H1 (cell line): ENCODE measurements around the gene CACNG3. TPM values are rescaled to one million over a fixed set of nuclear protein-coding genes. Genes with fewer than 3 reads are reported as not detected.

Source experiments
- CTCF ChIA-PET: fragments of 300-600 bp; sonication (Branson Sonifier 250); formaldehyde crosslinking; loops from one replicate; lab custom pipeline; 2021; ENCODE audit not compliant: partially characterized antibody; lab: Charles Lee
- POLR2A ChIA-PET: fragments of 300-600 bp; sonication (Branson Sonifier 250); formaldehyde crosslinking; loops from one replicate; lab custom pipeline; 2021; ENCODE audit warnings: inconsistent platforms; ENCODE audit not compliant: partially characterized antibody; lab: Charles Lee
- DNase-seq, 2 experiments: peaks; one replicate each; pipeline versions ENCODE4 v3.0.0 to v3.0.0-alpha.2; 2010 to 2022; ENCODE audit warnings: low spot score in 2 of 2, low read depth in 1 of 2, mixed read lengths in 1 of 2
- FAIRE-seq: peaks from 2 replicates; lab custom pipeline; 2011; peaks lifted over from hg19 to GRCh38; lab: Jason Lieb, UNC
- H2AFZ ChIP-seq: 2 replicates; pipeline ENCODE4 v1.8.1; 2012; ENCODE audit warnings: low read length, inconsistent platforms
- H2AK5ac ChIP-seq: 2 replicates; pipeline ENCODE4 v1.6.1; 2013; ENCODE audit warnings: low read depth, low read length
- H2BK120ac ChIP-seq: replicated peaks from 2 replicates; pipeline ENCODE3; 2013; ENCODE audit warnings: low read depth, low read length, inconsistent platforms
- H2BK12ac ChIP-seq: 2 replicates; pipeline ENCODE4 v1.6.1; 2013; ENCODE audit warnings: low read depth, low read length
- H2BK15ac ChIP-seq: 2 replicates; pipeline ENCODE4 v1.6.1; 2013; ENCODE audit warnings: low read length
- H2BK20ac ChIP-seq: 2 replicates; pipeline ENCODE4 v1.6.1; 2013; ENCODE audit warnings: low read length
- H2BK5ac ChIP-seq: 2 replicates; pipeline ENCODE4 v1.6.1; 2013; ENCODE audit warnings: low read depth, low read length
- H3K14ac ChIP-seq: 2 replicates; pipeline ENCODE4 v1.6.1; 2013; ENCODE audit warnings: inconsistent platforms; ENCODE audit not compliant: insufficient read length
- H3K18ac ChIP-seq: 2 replicates; pipeline ENCODE4 v1.6.1; 2013; ENCODE audit warnings: low read length; ENCODE audit errors: extremely low read depth
- H3K23ac ChIP-seq: 2 replicates; pipeline ENCODE4 v1.6.1; 2013; ENCODE audit warnings: inconsistent platforms; ENCODE audit not compliant: insufficient read length
- H3K23me2 ChIP-seq: 2 replicates; pipeline ENCODE4 v1.6.1; 2013; ENCODE audit warnings: low read depth, low read length
- H3K27ac ChIP-seq: 2 replicates; pipeline ENCODE4 v1.6.1; 2011; ENCODE audit warnings: low read depth, low read length, inconsistent platforms
- H3K27me3 ChIP-seq, 4 experiments: replicated peaks in 1 of 4; 1 replicate in 1 of 4; 2 replicates in 3 of 4; pipeline versions ENCODE4 v1.6.1 to v1.8.1; 2011 to 2013; ENCODE audit warnings: low read length in 3 of 4, mild to moderate bottlenecking in 3 of 4, inconsistent platforms in 2 of 4, mixed read lengths in 2 of 4, moderate library complexity in 1 of 4; ENCODE audit not compliant: control insufficient read depth in 3 of 4, insufficient read depth in 3 of 4; ENCODE audit errors: extremely low read depth in 1 of 4
- H3K36me3 ChIP-seq, 4 experiments: 2 replicates each; pipeline versions ENCODE4 v1.6.1 to v1.8.1; 2011 to 2013; ENCODE audit warnings: mild to moderate bottlenecking in 4 of 4, low read length in 3 of 4, moderate library complexity in 2 of 4, control low read depth in 1 of 4, inconsistent platforms in 1 of 4; ENCODE audit not compliant: insufficient read depth in 4 of 4, control insufficient read depth in 2 of 4
- H3K4ac ChIP-seq: replicated peaks from 2 replicates; pipeline ENCODE3; 2013; ENCODE audit warnings: low read length, low read depth, mixed read lengths, inconsistent platforms; ENCODE audit not compliant: insufficient read length
- H3K4me1 ChIP-seq, 4 experiments: replicated peaks in 1 of 4; 1 replicate in 1 of 4; 2 replicates in 3 of 4; pipeline versions ENCODE4 v1.6.1 to v1.8.1; 2011 to 2013; ENCODE audit warnings: low read length in 3 of 4, inconsistent platforms in 2 of 4, mixed read lengths in 1 of 4; ENCODE audit not compliant: insufficient read depth in 4 of 4, control insufficient read depth in 3 of 4
- H3K4me2 ChIP-seq, 2 experiments: 2 replicates each; pipeline versions ENCODE4 v1.6.1 to v1.8.1; 2011 to 2013; ENCODE audit warnings: low read depth in 2 of 2, low read length in 2 of 2, control low read depth in 1 of 2, inconsistent platforms in 1 of 2, mild to moderate bottlenecking in 1 of 2; ENCODE audit not compliant: insufficient read depth in 1 of 2
- H3K4me3 ChIP-seq, 4 experiments: fragments of 200-600, 300-600 bp in 1 of 4; sonication (generic), shearing (Covaris generic), sonication (Bioruptor Twin) in 1 of 4; 2 replicates each; pipeline versions ENCODE4 v1.5.1 to v1.8.1; 2011 to 2016; ENCODE audit warnings: low read length in 4 of 4, low read depth in 3 of 4, control low read depth in 2 of 4, inconsistent platforms in 2 of 4, mild to moderate bottlenecking in 2 of 4, mixed read lengths in 1 of 4, moderate library complexity in 1 of 4; ENCODE audit not compliant: insufficient read depth in 2 of 4; ENCODE audit errors: extremely low read depth in 1 of 4
- H3K56ac ChIP-seq: replicated peaks from 2 replicates; pipeline ENCODE3; 2013; ENCODE audit warnings: low read depth, mild to moderate bottlenecking, mixed read lengths, low read length, inconsistent platforms; ENCODE audit not compliant: insufficient read length
- H3K79me1 ChIP-seq: 2 replicates; pipeline ENCODE4 v1.6.1; 2013; ENCODE audit warnings: low read depth, low read length, control low read depth
- H3K79me2 ChIP-seq, 2 experiments: 2 replicates each; pipeline versions ENCODE4 v1.6.1 to v1.8.1; 2012 to 2013; ENCODE audit warnings: low read length in 2 of 2, mild to moderate bottlenecking in 2 of 2, inconsistent platforms in 1 of 2; ENCODE audit not compliant: insufficient read depth in 2 of 2, control insufficient read depth in 1 of 2
- H3K9ac ChIP-seq, 4 experiments: replicated peaks in 1 of 4; 1 replicate in 1 of 4; 2 replicates in 3 of 4; pipeline versions ENCODE4 v1.6.1 to v1.8.1; 2011 to 2013; ENCODE audit warnings: low read depth in 3 of 4, low read length in 3 of 4, control low read depth in 2 of 4, mild to moderate bottlenecking in 2 of 4, moderate library complexity in 2 of 4, inconsistent platforms in 1 of 4; ENCODE audit errors: extremely low read depth in 1 of 4
- H3K9me3 ChIP-seq, 2 experiments: 2 replicates each; pipeline versions ENCODE4 v1.6.1 to v1.8.1; 2012 to 2013; ENCODE audit warnings: mild to moderate bottlenecking in 2 of 2, moderate library complexity in 2 of 2, control low read depth in 1 of 2, inconsistent platforms in 1 of 2, low read depth in 1 of 2, low read length in 1 of 2, mixed read lengths in 1 of 2; ENCODE audit not compliant: insufficient read depth in 2 of 2
- H4K20me1 ChIP-seq, 2 experiments: replicated peaks in 1 of 2; 2 replicates each; pipeline versions ENCODE3 to v1.8.1; 2011 to 2013; ENCODE audit warnings: inconsistent platforms in 2 of 2, low read length in 2 of 2, mild to moderate bottlenecking in 1 of 2; ENCODE audit not compliant: insufficient read depth in 2 of 2, control insufficient read depth in 1 of 2
- H4K5ac ChIP-seq: 2 replicates; pipeline ENCODE4 v1.6.1; 2013; ENCODE audit warnings: low read length, low read depth, mixed read lengths, inconsistent platforms; ENCODE audit not compliant: insufficient read length
- H4K8ac ChIP-seq: 2 replicates; pipeline ENCODE4 v1.8.0; 2013; ENCODE audit warnings: mild to moderate bottlenecking, moderate library complexity, low read length, inconsistent platforms; ENCODE audit not compliant: insufficient read depth; ENCODE audit errors: extremely low read depth
- H4K91ac ChIP-seq: replicated peaks from 2 replicates; pipeline ENCODE3; 2013; ENCODE audit warnings: low read length, mixed read lengths, inconsistent platforms; ENCODE audit not compliant: insufficient read length
- ATF2 ChIP-seq: IDR thresholded peaks from 2 replicates; pipeline ENCODE4 v1.6.1; 2012; ENCODE audit warnings: low read length, inconsistent platforms
- FOSL1 ChIP-seq: IDR thresholded peaks from 2 replicates; pipeline ENCODE4 v1.6.1; 2011; ENCODE audit warnings: mild to moderate bottlenecking, low read depth, low read length, moderate library complexity; ENCODE audit not compliant: insufficient read depth
- HDAC2 ChIP-seq, 2 experiments: fragments of 300-600 bp in 1 of 2; sonication (generic) in 1 of 2; IDR thresholded peaks; 2 replicates each; pipeline ENCODE4 v1.6.1; 2011 to 2012; ENCODE audit warnings: low read depth in 2 of 2, low read length in 2 of 2, mild to moderate bottlenecking in 2 of 2, moderate library complexity in 2 of 2, borderline replicate concordance in 1 of 2, inconsistent platforms in 1 of 2
- KDM4A ChIP-seq: IDR thresholded peaks from one replicate; pipeline ENCODE4 v1.7.1; 2012; ENCODE audit warnings: low read depth, mild to moderate bottlenecking, moderate library complexity, low read length, inconsistent platforms; ENCODE audit not compliant: severe bottlenecking
- KDM5A ChIP-seq: fragments of 200-600 bp; IDR thresholded peaks from 2 replicates; pipeline ENCODE4 v1.7.1; 2012; ENCODE audit warnings: mild to moderate bottlenecking, low read length, inconsistent platforms, mixed read lengths
- WGBS, 2 experiments: shearing (Covaris generic) in 1 of 2; methylation state at CpG; one replicate each; pipeline versions ENCODE4 v1.1.6 to v1.1.7; 2013 to 2015; ENCODE audit warnings: low lambda C conversion rate in 2 of 2, mixed read lengths in 2 of 2, inconsistent platforms in 1 of 2, low coverage in 1 of 2, missing lambda C conversion rate in 1 of 2; ENCODE audit not compliant: insufficient replicate concordance in 2 of 2, insufficient coverage in 1 of 2, insufficient read length in 1 of 2; ENCODE audit errors: extremely low coverage in 1 of 2, missing lambda C conversion rate in 1 of 2; 5-methylcytosine and 5-hydroxymethylcytosine counted together
- polyA plus RNA-seq, 7 experiments: library from polyadenylated mRNA; depleted of rRNA in 3 of 7; stranded (reverse) in 5 of 7; unstranded in 2 of 7; fragments of >200 nt in 5 of 7; fragments of 200-250 nt in 2 of 7; gene quantifications; 1 replicate in 5 of 7; 2 replicates in 1 of 7; 4 replicates in 1 of 7; pipeline versions ENCODE4 v1.2.1 to v1.2.3, GENCODE V29; 2011 to 2013; ENCODE audit warnings: missing spikeins in 2 of 7, mixed read lengths in 2 of 7
- total RNA-seq: library from RNA; stranded (reverse); fragmentation: NEBNext Ultra II Directional; extraction: Animal tissue kit (Norgen Biotek cat#: 25700); gene quantifications from 2 replicates; pipeline ENCODE4 v1.2.1, GENCODE V29; 2021

The CACNG3 gene
- total and polyA plus RNA-seq, 2 of the 8 experiments (the other 6 are each of a cell fraction or from before 2014, with no cell fraction given): 0.12 TPM; not detected in 1

DNA sequence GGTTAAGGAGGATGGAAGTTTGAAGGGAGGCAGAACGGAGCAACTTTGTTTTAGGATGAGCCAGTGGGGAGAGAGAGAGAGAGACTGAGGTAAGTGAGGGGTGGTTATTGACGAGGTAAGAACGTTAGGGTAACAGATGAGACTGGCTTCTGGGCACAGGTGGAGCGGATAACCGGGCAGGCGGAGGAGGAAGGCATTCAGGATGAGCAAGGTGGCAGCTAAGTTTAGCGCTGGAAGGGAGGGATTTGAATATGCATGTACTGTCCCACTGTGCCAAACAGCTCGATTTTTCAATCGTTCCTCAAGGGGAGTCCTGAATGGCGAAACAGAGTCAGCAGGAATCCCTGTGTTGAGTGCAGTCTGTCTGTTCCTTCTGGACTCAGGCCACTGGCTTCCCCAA is 35.8 kb downstream of the CACNG3 start:
- no peak overlapping the region for H2BK120ac ChIP-seq
- H3K4me2 ChIP-seq: no peak overlapping the region
- no peaks in the 10 kb centered on the region for H3K9me3 ChIP-seq
- H3K56ac ChIP-seq: no peak overlapping the region
- H3K18ac ChIP-seq: no peak overlapping the region
- no peak overlapping the region for H4K8ac ChIP-seq
- H3K27ac ChIP-seq: no peak overlapping the region
- no peaks in the 10 kb centered on the region for H3K36me3 ChIP-seq
- no peaks in the 10 kb centered on the region for H3K79me1 ChIP-seq
- no peak overlapping the region for H3K23ac ChIP-seq
- 69 to 100% methylated on average over 2 to 10 of the region's 10 CpGs for WGBS, 2 experiments
- H3K9ac ChIP-seq: no peak overlapping the region
- H2BK12ac ChIP-seq: no peak overlapping the region
- no peaks in the 10 kb centered on the region for H3K79me2 ChIP-seq
- no peaks in the 10 kb centered on the region for H3K4me1 ChIP-seq
- H2BK5ac ChIP-seq: no peak overlapping the region
- H2BK15ac ChIP-seq: no peak overlapping the region
- H3K27me3 ChIP-seq: no peaks in the 10 kb centered on the region
- CTCF ChIA-PET: interaction anchor here (0.6 to 0.7 kb wide), 2 partner anchors 610 to 1849 kb away, joined by 3 read pairs; no protein-coding TSS in a partner anchor
- DNase-seq (no peak), FAIRE-seq (no peak)
- POLR2A ChIA-PET: no interaction called here
- no peak overlapping the region for H3K4me3 ChIP-seq
- no peaks in the 10 kb centered on the region for H3K23me2 ChIP-seq
- no peak overlapping the region for H2AK5ac ChIP-seq
- H3K14ac ChIP-seq: no peak overlapping the region
- no peak overlapping the region for H2AFZ ChIP-seq
- no peak overlapping the region for H3K4ac ChIP-seq
- no peak overlapping the region for H4K91ac ChIP-seq
- no peaks in the 10 kb centered on the region for H4K20me1 ChIP-seq
- TF ChIP-seq FOSL1 (no peak), HDAC2 (IDR thresholded peaks at IDR 0.05; ENCODE audit: borderline replicate concordance in 1 of 2, low read depth in 2 of 2, low read length in 2 of 2) (no peak), ATF2 (no peak), KDM4A (no peak), KDM5A (no peak)
- no peak overlapping the region for H2BK20ac ChIP-seq
- H4K5ac ChIP-seq: no peak overlapping the region
